Dendritic cell treated with granulocyte-macrophage colony-stimulating factor and Interleukin-4, amounts not matched to agents 40 ng/mL and 50 ng/mL, for 4 days (primary cell): Measurements from ENCODE around the gene PPP1CA.
A peak's percentile ranks its signal among the peaks of the same experiment; 100 is the strongest.

Experiments
- H3K27ac Mint-ChIP-seq: one replicate; pipeline ENCODE4 v1.8.0; 2022; ENCODE audit warnings: mild to moderate bottlenecking, mixed read lengths
- H3K27me3 Mint-ChIP-seq: one replicate; pipeline ENCODE4 v1.8.0; 2022; ENCODE audit warnings: mild to moderate bottlenecking, mixed read lengths
- H3K36me3 Mint-ChIP-seq: one replicate; pipeline ENCODE4 v1.8.0; 2022; ENCODE audit warnings: low read depth, mixed read lengths
- H3K4me1 Mint-ChIP-seq: one replicate; pipeline ENCODE4 v1.8.0; 2022; ENCODE audit warnings: low read depth, mixed read lengths
- H3K4me3 Mint-ChIP-seq: one replicate; pipeline ENCODE4 v1.8.0; 2022; ENCODE audit warnings: mild to moderate bottlenecking, moderate library complexity, mixed read lengths
- H3K9me3 Mint-ChIP-seq: one replicate; pipeline ENCODE4 v1.8.0; 2022; ENCODE audit warnings: mixed read lengths
- intact Hi-C: fragments of 100-400 bp; cut with micrococcal nuclease; formaldehyde crosslinking; loops from one replicate; pipeline ENCODE4 v1.15.0; 2022

The PPP1CA gene

GRCh38 chr11:67364169-67364568 lies 37.5 kb downstream of the PPP1CA start:
- peaks cover 15% of the 10 kb centered on the region for H3K36me3 Mint-ChIP-seq
- peaks cover 69% of the 10 kb centered on the region for H3K4me1 Mint-ChIP-seq
- H3K27me3 Mint-ChIP-seq, result peaks cover 22% of the 10 kb centered on the region
- no peaks in the 10 kb centered on the region for H3K9me3 Mint-ChIP-seq
- H3K27ac Mint-ChIP-seq, result no peak overlapping the region
- no peak overlapping the region for H3K4me3 Mint-ChIP-seq
- intact Hi-C loops, result no loop called here

GRCh38 chr11:67357831-67358670 lies 43.6 kb downstream of the PPP1CA start:
- Mint-ChIP-seq H3K27ac (peak overlapping the region; percentile 99), H3K36me3 (peaks cover 4% of the 10 kb centered on the region), H3K4me1 (peaks cover 76% of the 10 kb centered on the region)

DNA sequence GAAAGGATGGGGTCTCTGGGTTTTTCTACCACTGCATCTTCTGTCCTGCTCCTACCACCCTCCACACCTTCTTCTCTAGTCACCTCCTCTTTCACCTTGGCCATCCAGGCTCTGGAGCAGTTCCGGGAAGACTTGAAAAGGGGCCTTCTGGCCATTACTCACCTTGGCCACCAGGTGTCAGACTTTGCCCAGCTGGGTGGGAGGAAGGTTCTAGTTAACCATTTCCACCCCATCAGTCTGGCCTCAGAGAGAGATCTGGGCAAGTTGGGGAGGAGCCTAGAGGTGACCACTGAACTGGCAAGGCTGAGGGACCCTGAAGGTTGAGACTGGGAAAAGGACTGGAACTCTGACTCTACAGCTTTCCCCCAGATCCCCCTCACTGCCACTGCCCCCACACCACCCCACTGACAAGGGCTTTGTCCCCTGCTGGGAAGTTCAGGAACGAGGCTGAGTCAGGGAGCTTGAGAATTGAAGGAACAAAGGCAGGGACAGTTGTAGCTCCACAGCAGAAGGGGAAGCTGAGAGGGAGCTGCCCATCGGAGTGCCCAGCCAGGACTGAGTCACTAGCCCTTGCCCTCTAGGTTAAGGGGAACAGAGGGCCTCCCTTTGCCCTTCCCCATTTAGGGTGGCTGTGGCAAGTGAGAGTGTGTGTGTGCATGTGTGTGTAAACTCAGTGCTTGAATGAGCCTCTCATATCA lies 44.6 kb downstream of the PPP1CA start:
- intact Hi-C loops, result loop anchor here (1.0 to 10.0 kb wide), 3 partner anchors 16 to 228 kb away; partner anchors contain the start of genes CLCF1 and GSTP1

More at GRCh38 chr11:67357831-67358670, 43.6 kb downstream of the PPP1CA start:
- intact Hi-C loops, result loop anchor here (1.0 to 10.0 kb wide), 3 partner anchors 15 to 227 kb away; partner anchors contain the start of genes CLCF1 and GSTP1
- H3K4me3 Mint-ChIP-seq, result no peak overlapping the region
- no peaks in the 10 kb centered on the region for H3K27me3 Mint-ChIP-seq
- no peaks in the 10 kb centered on the region for H3K9me3 Mint-ChIP-seq

GRCh38 chr11:67356387-67356863 lies 45.2 kb downstream of the PPP1CA start:
- H3K4me3 Mint-ChIP-seq, result peak overlapping the region; percentile 19
- peaks cover 75% of the 10 kb centered on the region for H3K4me1 Mint-ChIP-seq
- H3K27me3 Mint-ChIP-seq, result no peaks in the 10 kb centered on the region
- intact Hi-C loops, result loop anchor here (10.0 kb wide), 1 partner anchor 228 kb away; the partner anchor contains the start of gene GSTP1
- H3K9me3 Mint-ChIP-seq, result no peaks in the 10 kb centered on the region
- peak overlapping the region; percentile 99 for H3K27ac Mint-ChIP-seq
- peaks cover 15% of the 10 kb centered on the region for H3K36me3 Mint-ChIP-seq

More for the DNA sequence above, 44.6 kb downstream of the PPP1CA start:
- H3K4me3 Mint-ChIP-seq, result peak overlapping the region; percentile 19
- H3K27ac Mint-ChIP-seq, result peak overlapping the region; percentile 99
- peaks cover 11% of the 10 kb centered on the region for H3K36me3 Mint-ChIP-seq
- H3K9me3 Mint-ChIP-seq, result no peaks in the 10 kb centered on the region
- no peaks in the 10 kb centered on the region for H3K27me3 Mint-ChIP-seq
- H3K4me1 Mint-ChIP-seq, result peaks cover 77% of the 10 kb centered on the region

DNA sequence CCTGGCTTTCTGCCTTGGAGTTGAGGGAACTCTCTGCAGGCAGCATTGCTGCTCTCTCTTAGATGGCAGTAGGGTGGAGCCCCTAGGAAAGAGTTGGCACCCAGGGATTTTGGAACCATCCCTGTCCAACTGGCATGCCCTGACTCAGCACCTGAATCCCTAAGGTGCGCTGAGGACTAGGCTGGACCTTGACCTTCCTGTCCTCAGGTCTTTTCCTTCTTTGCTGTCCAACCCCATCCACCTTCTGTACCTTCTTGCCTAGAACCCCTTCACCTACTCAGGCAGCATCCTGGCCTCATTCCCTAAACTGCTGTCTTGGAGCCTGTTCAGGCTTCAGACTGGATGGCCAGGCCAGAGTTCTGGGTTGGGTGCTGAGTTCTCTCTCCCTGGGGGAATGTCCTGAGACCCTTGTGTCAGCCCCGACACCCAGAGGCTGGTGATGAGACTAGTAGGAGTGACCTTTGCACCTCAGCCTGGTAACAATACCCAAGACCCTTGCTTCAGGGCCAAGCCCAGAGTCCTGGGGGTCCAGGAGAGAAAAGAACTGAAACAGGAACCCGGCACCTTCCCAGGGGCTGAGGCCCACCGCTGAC lies 45.8 kb downstream of the PPP1CA start:
- Mint-ChIP-seq H3K4me3 (no peak overlapping the region), H3K27me3 (no peaks in the 10 kb centered on the region), H3K4me1 (peaks cover 74% of the 10 kb centered on the region), H3K9me3 (no peaks in the 10 kb centered on the region), H3K36me3 (peaks cover 20% of the 10 kb centered on the region), H3K27ac (peak overlapping the region; percentile 99)
- intact Hi-C loops, result loop anchor here (10.0 kb wide), 1 partner anchor 229 kb away; the partner anchor contains the start of gene GSTP1

GRCh38 chr11:67355023-67355793 lies 46.5 kb downstream of the PPP1CA start:
- Mint-ChIP-seq H3K9me3 (no peaks in the 10 kb centered on the region), H3K27me3 (no peaks in the 10 kb centered on the region), H3K36me3 (peaks cover 22% of the 10 kb centered on the region), H3K4me3 (no peak overlapping the region), H3K27ac (peak overlapping the region; percentile 99), H3K4me1 (peaks cover 74% of the 10 kb centered on the region)
- intact Hi-C loops, result loop anchor here (10.0 kb wide), 1 partner anchor 230 kb away; the partner anchor contains the start of gene GSTP1

DNA sequence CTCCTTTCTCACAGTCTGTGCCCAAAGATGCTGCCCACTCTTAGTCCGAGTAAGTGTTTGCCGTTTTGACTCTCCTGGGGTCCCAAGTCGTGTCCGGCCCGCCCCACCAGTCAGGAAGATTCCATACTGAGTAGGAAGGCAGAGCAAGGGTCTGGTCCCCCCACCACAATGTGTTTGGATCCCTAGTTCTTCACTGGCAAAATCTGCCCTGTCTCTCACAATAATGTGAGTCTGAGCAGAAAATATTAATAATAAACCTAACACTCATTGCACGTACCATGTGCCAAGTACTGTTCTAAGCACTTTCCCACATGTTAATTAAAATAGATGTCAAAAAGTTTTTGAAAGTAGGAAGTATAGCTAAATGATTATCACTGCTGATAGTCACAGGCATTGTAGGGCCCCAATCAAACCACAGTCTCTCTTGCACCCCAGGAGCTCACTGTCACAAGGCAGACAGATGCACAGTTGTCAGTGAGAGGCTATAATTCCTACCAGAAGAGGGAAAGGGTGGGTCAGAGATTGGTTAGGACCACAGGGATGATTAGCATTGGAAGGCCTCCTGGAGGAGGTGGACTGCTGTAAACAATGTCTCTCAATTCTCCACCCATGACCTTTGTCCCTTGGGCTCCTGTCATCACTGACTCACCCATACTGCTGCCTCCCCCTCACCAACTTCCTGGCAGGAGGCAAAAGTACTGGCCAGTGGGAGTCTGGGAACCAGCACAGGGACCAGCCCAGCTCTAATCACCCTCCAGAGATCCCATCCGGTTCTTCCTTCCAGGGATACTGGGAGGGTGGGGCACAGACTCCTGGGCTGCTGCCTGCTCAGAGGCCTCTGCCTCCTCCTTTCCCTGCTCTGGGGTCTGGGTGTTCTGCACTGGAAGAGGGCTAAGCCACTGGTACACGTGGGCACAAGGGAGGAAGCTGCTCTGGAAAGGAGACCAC lies 47.3 kb downstream of the PPP1CA start:
- intact Hi-C loops, result loop anchor here (10.0 kb wide), 1 partner anchor 230 kb away; the partner anchor contains the start of gene GSTP1
- H3K4me1 Mint-ChIP-seq, result peaks cover 77% of the 10 kb centered on the region
- no peaks in the 10 kb centered on the region for H3K9me3 Mint-ChIP-seq
- H3K36me3 Mint-ChIP-seq, result peaks cover 22% of the 10 kb centered on the region
- H3K27ac Mint-ChIP-seq, result peak overlapping the region; percentile 99
- H3K4me3 Mint-ChIP-seq, result peak overlapping the region; percentile 97
- no peaks in the 10 kb centered on the region for H3K27me3 Mint-ChIP-seq

DNA sequence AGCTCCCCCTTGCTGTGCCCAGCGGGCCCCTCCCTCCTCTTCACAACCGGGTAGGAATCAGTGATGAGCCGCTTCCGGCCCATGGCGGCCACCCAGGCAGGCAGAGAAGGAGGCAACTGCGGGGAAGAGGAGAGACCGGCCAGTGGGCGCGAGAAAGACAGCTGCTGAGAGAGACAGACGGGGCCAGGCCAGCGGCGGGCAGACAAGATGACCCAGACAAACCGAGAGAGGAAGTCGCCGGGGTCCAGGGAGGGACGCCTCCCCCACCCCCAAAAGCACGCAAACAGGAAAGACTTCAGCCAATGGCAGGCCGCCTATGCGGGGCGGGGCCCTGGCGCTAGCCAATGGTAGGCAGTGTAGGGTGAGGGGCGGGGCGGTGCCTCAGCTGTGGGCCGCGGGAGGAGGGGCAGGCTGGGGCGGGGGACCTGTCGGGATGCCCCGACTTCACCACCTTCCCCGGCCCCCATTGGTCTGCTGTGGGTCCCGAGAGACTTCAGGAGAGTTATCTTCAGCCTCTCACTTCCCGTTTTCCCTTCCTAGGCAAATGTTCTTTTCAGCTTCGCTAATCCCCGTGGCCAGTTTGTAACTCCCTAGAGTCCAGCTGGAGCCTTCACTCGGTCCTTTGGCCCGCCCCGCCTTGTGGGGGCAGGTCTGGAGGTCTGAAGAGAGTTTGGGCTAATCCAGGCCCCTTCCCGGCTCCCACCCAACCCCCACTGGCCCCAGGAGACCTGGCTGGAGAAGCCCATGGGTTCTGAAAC lies 48.2 kb downstream of the PPP1CA start, which contains the start of gene POLD4:
TSS of gene POLD4 (minus strand) at position 230 of the 758 bp plus-strand sequence. CDS start at position 83, 147 bp downstream.
- H3K4me3 Mint-ChIP-seq, result peak within 1 kb of the TSS; percentile 97
- H3K9me3 Mint-ChIP-seq, result no peaks in the 10 kb centered on the region
- peaks cover 22% of the 10 kb centered on the region for H3K36me3 Mint-ChIP-seq
- H3K27me3 Mint-ChIP-seq, result no peaks in the 10 kb centered on the region
- H3K27ac Mint-ChIP-seq, result peak within 1 kb of the TSS; percentile 99
- intact Hi-C loops, result loop anchor here (2.0 to 10.0 kb wide), 2 partner anchors 155 to 231 kb away; partner anchors contain the start of genes CDK2AP2 and GSTP1
- H3K4me1 Mint-ChIP-seq, result peaks cover 77% of the 10 kb centered on the region

GRCh38 chr11:67352546-67353316 lies 48.9 kb downstream of the PPP1CA start:
- H3K9me3 Mint-ChIP-seq, result no peaks in the 10 kb centered on the region
- intact Hi-C loops, result loop anchor here (2.0 to 10.0 kb wide), 2 partner anchors 156 to 232 kb away; partner anchors contain the start of genes CDK2AP2 and GSTP1
- peaks cover 22% of the 10 kb centered on the region for H3K36me3 Mint-ChIP-seq
- peak overlapping the region; percentile 99 for H3K27ac Mint-ChIP-seq
- H3K4me3 Mint-ChIP-seq, result peak overlapping the region; percentile 97
- H3K4me1 Mint-ChIP-seq, result peaks cover 69% of the 10 kb centered on the region
- no peaks in the 10 kb centered on the region for H3K27me3 Mint-ChIP-seq

- intact Hi-C loops, result loop anchor here (1.0 to 10.0 kb wide), 3 partner anchors 31 to 233 kb away; partner anchors contain the start of genes CDK2AP2 and GSTP1
- peaks cover 22% of the 10 kb centered on the region for H3K36me3 Mint-ChIP-seq
- peaks cover 60% of the 10 kb centered on the region for H3K4me1 Mint-ChIP-seq
- peak overlapping the region; percentile 99 for H3K27ac Mint-ChIP-seq
- no peaks in the 10 kb centered on the region for H3K27me3 Mint-ChIP-seq
- peak overlapping the region; percentile 30 for H3K4me3 Mint-ChIP-seq
- no peaks in the 10 kb centered on the region for H3K9me3 Mint-ChIP-seq
Measured at GRCh38 chr11:67351275-67352005, 50.2 kb downstream of the PPP1CA start.
